NCI-H69 (cell line): ENCODE results near the gene PSMD10.

Experiments used
- DNase-seq: peaks from one replicate; lab custom pipeline; 2025; lab: John Stamatoyannopoulos, UW

Gene PSMD10

GRCh38 chrX:108091264-108091877, at the start of gene PSMD10, which contains the start of gene ATG4A:
Gene PSMD10, minus strand, starts transcription at chrX:108091542. Its CDS starts 22 bp downstream, at chrX:108091520.
Gene ATG4A, plus strand, starts transcription at chrX:108091778. Its CDS starts 49 bp downstream, at chrX:108091827.
- peak; percentile 97 for DNase-seq

GRCh38 chrX:108138814-108139702, 47.7 kb upstream of the PSMD10 start:
- DNase-seq: peak; percentile 12

- DNase-seq: no peak
Measured at GRCh38 chrX:108134724-108135123, 43.4 kb upstream of the PSMD10 start.

- DNase-seq: no peak
Measured at GRCh38 chrX:108132876-108133275, 41.5 kb upstream of the PSMD10 start.

GRCh38 chrX:108132034-108132433, 40.7 kb upstream of the PSMD10 start:
- no peak for DNase-seq

- no peak for DNase-seq
Measured at GRCh38 chrX:108131471-108131870, 40.1 kb upstream of the PSMD10 start.

GRCh38 chrX:108130889-108131288, 39.5 kb upstream of the PSMD10 start:
- no peak for DNase-seq

- no peak for DNase-seq
Measured at GRCh38 chrX:108127152-108127551, 35.8 kb upstream of the PSMD10 start.

- DNase-seq: no peak
Measured at GRCh38 chrX:108126661-108127060, 35.3 kb upstream of the PSMD10 start.

- no peak for DNase-seq
Measured at GRCh38 chrX:108123591-108124366, 32.4 kb upstream of the PSMD10 start.

GRCh38 chrX:108122748-108123147, 31.4 kb upstream of the PSMD10 start:
- DNase-seq: peak; percentile 31

GRCh38 chrX:108121291-108121690, 29.9 kb upstream of the PSMD10 start:
- DNase-seq: no peak

- peak; percentile 2 for DNase-seq
Measured at GRCh38 chrX:108117988-108118387, 26.6 kb upstream of the PSMD10 start.

- DNase-seq: no peak
Measured at GRCh38 chrX:108114541-108114940, 23.2 kb upstream of the PSMD10 start.

GRCh38 chrX:108105473-108105872, 14.1 kb upstream of the PSMD10 start:
- DNase-seq: no peak

- no peak for DNase-seq
Measured at GRCh38 chrX:108097380-108097779, 6.0 kb upstream of the PSMD10 start.

GRCh38 chrX:108091878-108092291, 543 bp upstream of the PSMD10 start:
- DNase-seq: peak; percentile 75

- DNase-seq: no peak
Measured at GRCh38 chrX:108090491-108091263, 665 bp downstream of the PSMD10 start.

- no peak for DNase-seq
Measured at GRCh38 chrX:108088511-108088910, 2.8 kb downstream of the PSMD10 start.

- no peak for DNase-seq
Measured at GRCh38 chrX:108087792-108088191, 3.5 kb downstream of the PSMD10 start.

- no peak for DNase-seq
Measured at GRCh38 chrX:108081110-108081509, 10.2 kb downstream of the PSMD10 start.

- DNase-seq: no peak
Measured at GRCh38 chrX:108072746-108073145, 18.6 kb downstream of the PSMD10 start.
